Thyroid gland (tissue), 4 donors: Measurements from ENCODE around the gene RC3H2.

Source experiments
- POLR2A ChIP-seq, 2 donors: fragments of 450-650 bp; IDR thresholded peaks; one replicate each; pipeline ENCODE4 v1.6.1; 2017; ENCODE audit warnings: antibody characterized with exemption in 2 of 2, mild to moderate bottlenecking in 2 of 2, moderate library complexity in 1 of 2
- TF ChIP-seq, protein P1 (sequence below), 6 experiments: fragments of 200-600 bp in 3 of 6; fragments of 450-650 bp in 3 of 6; sonication (generic) in 3 of 6; IDR thresholded peaks; one replicate each; pipeline ENCODE4 v1.5.1; 2016 to 2019; ENCODE audit warnings: antibody characterized with exemption in 6 of 6, mild to moderate bottlenecking in 2 of 6, inconsistent platforms in 1 of 6, moderate library complexity in 1 of 6

DNA sequence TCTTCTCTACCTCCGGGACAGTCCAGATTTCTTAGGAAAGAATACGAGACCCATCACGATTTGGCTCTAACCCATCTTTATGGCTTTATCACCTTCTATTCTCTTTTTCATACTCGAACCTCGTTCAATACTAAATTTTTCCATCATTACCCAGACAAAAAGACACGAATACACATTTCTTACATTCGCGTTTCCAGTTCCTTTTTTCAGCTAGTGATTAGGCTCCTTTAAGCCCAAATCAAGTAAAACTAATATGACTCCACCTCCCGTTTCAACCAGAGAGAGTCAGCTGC, 7.5 kb upstream of the RC3H2 start:
- TF ChIP-seq, protein P1, sequence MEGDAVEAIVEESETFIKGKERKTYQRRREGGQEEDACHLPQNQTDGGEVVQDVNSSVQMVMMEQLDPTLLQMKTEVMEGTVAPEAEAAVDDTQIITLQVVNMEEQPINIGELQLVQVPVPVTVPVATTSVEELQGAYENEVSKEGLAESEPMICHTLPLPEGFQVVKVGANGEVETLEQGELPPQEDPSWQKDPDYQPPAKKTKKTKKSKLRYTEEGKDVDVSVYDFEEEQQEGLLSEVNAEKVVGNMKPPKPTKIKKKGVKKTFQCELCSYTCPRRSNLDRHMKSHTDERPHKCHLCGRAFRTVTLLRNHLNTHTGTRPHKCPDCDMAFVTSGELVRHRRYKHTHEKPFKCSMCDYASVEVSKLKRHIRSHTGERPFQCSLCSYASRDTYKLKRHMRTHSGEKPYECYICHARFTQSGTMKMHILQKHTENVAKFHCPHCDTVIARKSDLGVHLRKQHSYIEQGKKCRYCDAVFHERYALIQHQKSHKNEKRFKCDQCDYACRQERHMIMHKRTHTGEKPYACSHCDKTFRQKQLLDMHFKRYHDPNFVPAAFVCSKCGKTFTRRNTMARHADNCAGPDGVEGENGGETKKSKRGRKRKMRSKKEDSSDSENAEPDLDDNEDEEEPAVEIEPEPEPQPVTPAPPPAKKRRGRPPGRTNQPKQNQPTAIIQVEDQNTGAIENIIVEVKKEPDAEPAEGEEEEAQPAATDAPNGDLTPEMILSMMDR (IDR thresholded peaks at IDR 0.05) = no peak
- no peak for TF ChIP-seq POLR2A (IDR thresholded peaks at IDR 0.05)
